Measurements from ENCODE around the gene NOTUM.

NOTUM gene

DNA sequence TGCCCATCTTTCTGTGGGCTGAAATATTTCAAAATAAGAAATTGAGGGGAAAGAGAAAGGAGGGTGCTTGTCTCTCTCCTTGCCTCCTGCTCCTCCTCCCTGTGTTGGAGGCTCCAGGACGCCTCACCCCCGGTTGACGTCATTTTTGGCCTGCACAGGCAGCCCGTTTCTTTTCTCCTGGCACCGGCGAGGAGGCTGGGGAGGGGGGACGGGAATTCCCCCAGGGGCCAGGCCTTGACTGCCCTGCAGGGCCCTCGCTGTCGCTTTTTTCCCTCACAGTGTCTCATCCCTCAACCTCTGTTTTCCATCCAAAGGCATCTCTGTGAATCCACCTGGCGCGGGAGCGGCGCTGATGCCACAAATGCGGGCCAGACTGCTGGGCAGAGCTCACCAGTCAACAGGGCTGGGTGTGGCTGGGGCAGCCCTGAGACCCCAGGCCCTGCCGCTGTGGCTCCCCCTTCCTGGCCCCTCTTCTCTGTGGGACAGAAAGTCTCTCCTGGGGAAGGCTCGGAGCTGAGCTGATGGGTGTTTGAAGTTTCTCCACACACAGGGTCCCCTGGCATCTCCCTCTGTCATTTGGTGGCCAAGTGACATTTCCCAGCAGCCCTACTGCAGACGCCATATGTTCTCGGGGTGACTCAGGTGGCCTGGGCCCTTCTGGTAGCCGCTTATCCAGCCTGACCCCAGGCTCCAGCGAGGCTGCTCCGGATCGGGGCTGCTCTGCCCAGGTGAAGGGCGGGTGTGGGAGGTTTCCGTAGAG is 45.7 kb upstream of the NOTUM start:
- TF ChIP-seq CTCF (IDR thresholded peaks at IDR 0.05; ENCODE audit: insufficient read depth, low read depth, low read length, missing control alignments): no peak
- DNase-seq (ENCODE audit: low read depth): no peak

GRCh38 chr17:82005701-82006348 is 44.8 kb upstream of the NOTUM start:
- TF ChIP-seq CTCF (IDR thresholded peaks at IDR 0.05; ENCODE audit: insufficient read depth, low read depth, low read length, missing control alignments): no peak
- DNase-seq (ENCODE audit: low read depth): no peak
- no peak overlapping the region for H3K4me3 ChIP-seq (ENCODE audit: low read depth, low read length)

More for the DNA sequence above, 45.7 kb upstream of the NOTUM start:
- no peak overlapping the region for H3K4me3 ChIP-seq (ENCODE audit: low read depth, low read length)

GRCh38 chr17:82004517-82005455 is 43.8 kb upstream of the NOTUM start:
- no peak for TF ChIP-seq CTCF (IDR thresholded peaks at IDR 0.05; ENCODE audit: insufficient read depth, low read depth, low read length, missing control alignments)
- no peak overlapping the region for H3K4me3 ChIP-seq (ENCODE audit: low read depth, low read length)
- no peak for DNase-seq (ENCODE audit: low read depth)

GRCh38 chr17:82003411-82004381 is 42.7 kb upstream of the NOTUM start:
- DNase-seq (ENCODE audit: low read depth): no peak
- no peak overlapping the region for H3K4me3 ChIP-seq (ENCODE audit: low read depth, low read length)
- TF ChIP-seq CTCF (IDR thresholded peaks at IDR 0.05; ENCODE audit: insufficient read depth, low read depth, low read length, missing control alignments): no peak

GRCh38 chr17:82001571-82002056 is 40.6 kb upstream of the NOTUM start:
- no peak overlapping the region for H3K4me3 ChIP-seq (ENCODE audit: low read depth, low read length)
- TF ChIP-seq CTCF (IDR thresholded peaks at IDR 0.05; ENCODE audit: insufficient read depth, low read depth, low read length, missing control alignments): no peak
- DNase-seq (ENCODE audit: low read depth): no peak
